ENCODE measurements around the gene BABAM2.
"Not testable (repeated sequence)": the region's sequence is repeated elsewhere in the genome, so short reads cannot be mapped to it uniquely, and the experiment has no call there.

BABAM2 gene

GRCh38 chr2:27881815-27882583, 8.5 kb upstream of the BABAM2 start:
- not testable (repeated sequence) for H3K4me3 ChIP-seq (ENCODE audit: low read length)

GRCh38 chr2:27882584-27882922, 8.0 kb upstream of the BABAM2 start:
- H3K36me3 ChIP-seq (ENCODE audit: insufficient read depth, low read length); H3K27me3 ChIP-seq (ENCODE audit: control insufficient read depth, insufficient read depth, low read length); H3K4me2 ChIP-seq (ENCODE audit: low read length); H3K9me3 ChIP-seq (replicated peaks; ENCODE audit: low read length); H3K9ac ChIP-seq (ENCODE audit: low read depth, low read length); H3K4me3 ChIP-seq (ENCODE audit: low read length): not testable (repeated sequence)
- H3K4me1 ChIP-seq (ENCODE audit: control insufficient read depth, insufficient read depth, low read length) = peaks cover 17% of the 10 kb centered on the region

More at GRCh38 chr2:27881815-27882583, 8.5 kb upstream of the BABAM2 start:
- H3K4me1 ChIP-seq (ENCODE audit: control insufficient read depth, insufficient read depth, low read length) = peaks cover 17% of the 10 kb centered on the region
- H3K9me3 ChIP-seq (replicated peaks; ENCODE audit: low read length); H3K9ac ChIP-seq (ENCODE audit: low read depth, low read length); H3K36me3 ChIP-seq (ENCODE audit: insufficient read depth, low read length); H3K27me3 ChIP-seq (ENCODE audit: control insufficient read depth, insufficient read depth, low read length); H3K4me2 ChIP-seq (ENCODE audit: low read length): not testable (repeated sequence)

- H3K9ac ChIP-seq (ENCODE audit: low read depth, low read length) = no peak overlapping the region
- no peaks in the 10 kb centered on the region for H3K36me3 ChIP-seq (ENCODE audit: insufficient read depth, low read length)
- no peaks in the 10 kb centered on the region for H3K27me3 ChIP-seq (ENCODE audit: control insufficient read depth, insufficient read depth, low read length)
- no peak overlapping the region for H3K4me2 ChIP-seq (ENCODE audit: low read length)
- no peak overlapping the region for H3K4me3 ChIP-seq (ENCODE audit: low read length)
- no peaks in the 10 kb centered on the region for H3K9me3 ChIP-seq (replicated peaks; ENCODE audit: low read length)
- peaks cover 36% of the 10 kb centered on the region for H3K4me1 ChIP-seq (ENCODE audit: control insufficient read depth, insufficient read depth, low read length)
Measured at GRCh38 chr2:27884601-27885000, 5.9 kb upstream of the BABAM2 start.

GRCh38 chr2:27885234-27885633, 5.3 kb upstream of the BABAM2 start:
- H3K27me3 ChIP-seq (ENCODE audit: control insufficient read depth, insufficient read depth, low read length) = no peaks in the 10 kb centered on the region
- peaks cover 38% of the 10 kb centered on the region for H3K4me1 ChIP-seq (ENCODE audit: control insufficient read depth, insufficient read depth, low read length)
- peak overlapping the region; percentile 20 for H3K9ac ChIP-seq (ENCODE audit: low read depth, low read length)
- H3K36me3 ChIP-seq (ENCODE audit: insufficient read depth, low read length) = no peaks in the 10 kb centered on the region
- H3K4me2 ChIP-seq (ENCODE audit: low read length) = peak overlapping the region; percentile 19
- H3K9me3 ChIP-seq (replicated peaks; ENCODE audit: low read length) = no peaks in the 10 kb centered on the region
- H3K4me3 ChIP-seq (ENCODE audit: low read length) = no peak overlapping the region

- H3K4me2 ChIP-seq (ENCODE audit: low read length) = peak overlapping the region; percentile 19
- no peaks in the 10 kb centered on the region for H3K27me3 ChIP-seq (ENCODE audit: control insufficient read depth, insufficient read depth, low read length)
- H3K9ac ChIP-seq (ENCODE audit: low read depth, low read length) = peak overlapping the region; percentile 20
- H3K4me1 ChIP-seq (ENCODE audit: control insufficient read depth, insufficient read depth, low read length) = peaks cover 38% of the 10 kb centered on the region
- no peaks in the 10 kb centered on the region for H3K9me3 ChIP-seq (replicated peaks; ENCODE audit: low read length)
- H3K36me3 ChIP-seq (ENCODE audit: insufficient read depth, low read length) = no peaks in the 10 kb centered on the region
- no peak overlapping the region for H3K4me3 ChIP-seq (ENCODE audit: low read length)
Measured at GRCh38 chr2:27885661-27886060, 4.9 kb upstream of the BABAM2 start.

- Histone ChIP-seq H3K4me3 (ENCODE audit: low read length) (no peak overlapping the region), H3K4me1 (ENCODE audit: control insufficient read depth, insufficient read depth, low read length) (peaks cover 40% of the 10 kb centered on the region), H3K36me3 (ENCODE audit: insufficient read depth, low read length) (no peaks in the 10 kb centered on the region), H3K27me3 (ENCODE audit: control insufficient read depth, insufficient read depth, low read length) (no peaks in the 10 kb centered on the region), H3K9ac (ENCODE audit: low read depth, low read length) (peak overlapping the region; percentile 20), H3K9me3 (replicated peaks; ENCODE audit: low read length) (no peaks in the 10 kb centered on the region), H3K4me2 (ENCODE audit: low read length) (no peak overlapping the region)
Measured at GRCh38 chr2:27886322-27886721, 4.2 kb upstream of the BABAM2 start.

GRCh38 chr2:27887111-27887510, 3.4 kb upstream of the BABAM2 start:
- Histone ChIP-seq H3K36me3 (ENCODE audit: insufficient read depth, low read length) (no peaks in the 10 kb centered on the region), H3K4me1 (ENCODE audit: control insufficient read depth, insufficient read depth, low read length) (peaks cover 47% of the 10 kb centered on the region), H3K27me3 (ENCODE audit: control insufficient read depth, insufficient read depth, low read length) (no peaks in the 10 kb centered on the region), H3K4me3 (ENCODE audit: low read length) (no peak overlapping the region), H3K9ac (ENCODE audit: low read depth, low read length) (no peak overlapping the region), H3K4me2 (ENCODE audit: low read length) (no peak overlapping the region), H3K9me3 (replicated peaks; ENCODE audit: low read length) (no peaks in the 10 kb centered on the region)

GRCh38 chr2:27887830-27888229, 2.7 kb upstream of the BABAM2 start:
- H3K36me3 ChIP-seq (ENCODE audit: insufficient read depth, low read length) = no peaks in the 10 kb centered on the region
- no peak overlapping the region for H3K9ac ChIP-seq (ENCODE audit: low read depth, low read length)
- no peaks in the 10 kb centered on the region for H3K27me3 ChIP-seq (ENCODE audit: control insufficient read depth, insufficient read depth, low read length)
- H3K4me2 ChIP-seq (ENCODE audit: low read length) = no peak overlapping the region
- no peak overlapping the region for H3K4me3 ChIP-seq (ENCODE audit: low read length)
- H3K4me1 ChIP-seq (ENCODE audit: control insufficient read depth, insufficient read depth, low read length) = peaks cover 47% of the 10 kb centered on the region
- no peaks in the 10 kb centered on the region for H3K9me3 ChIP-seq (replicated peaks; ENCODE audit: low read length)

- peak overlapping the region; percentile 97 for H3K9ac ChIP-seq (ENCODE audit: low read depth, low read length)
- H3K4me2 ChIP-seq (ENCODE audit: low read length) = peak overlapping the region; percentile 83
- no peaks in the 10 kb centered on the region for H3K27me3 ChIP-seq (ENCODE audit: control insufficient read depth, insufficient read depth, low read length)
- H3K4me3 ChIP-seq (ENCODE audit: low read length) = peak overlapping the region; percentile 99
- no peaks in the 10 kb centered on the region for H3K36me3 ChIP-seq (ENCODE audit: insufficient read depth, low read length)
- peaks cover 47% of the 10 kb centered on the region for H3K4me1 ChIP-seq (ENCODE audit: control insufficient read depth, insufficient read depth, low read length)
- H3K9me3 ChIP-seq (replicated peaks; ENCODE audit: low read length) = no peaks in the 10 kb centered on the region
Measured at GRCh38 chr2:27888790-27889189, 1.7 kb upstream of the BABAM2 start.

- H3K4me1 ChIP-seq (ENCODE audit: control insufficient read depth, insufficient read depth, low read length) = peaks cover 46% of the 10 kb centered on the region
- H3K4me3 ChIP-seq (ENCODE audit: low read length) = peak overlapping the region; percentile 99
- no peaks in the 10 kb centered on the region for H3K36me3 ChIP-seq (ENCODE audit: insufficient read depth, low read length)
- peak overlapping the region; percentile 83 for H3K4me2 ChIP-seq (ENCODE audit: low read length)
- H3K9ac ChIP-seq (ENCODE audit: low read depth, low read length) = peak overlapping the region; percentile 97
- H3K9me3 ChIP-seq (replicated peaks; ENCODE audit: low read length) = no peaks in the 10 kb centered on the region
- no peaks in the 10 kb centered on the region for H3K27me3 ChIP-seq (ENCODE audit: control insufficient read depth, insufficient read depth, low read length)
Measured at GRCh38 chr2:27889774-27890145, 769 bp upstream of the BABAM2 start.

GRCh38 chr2:27890924-27891672, 569 bp downstream of the BABAM2 start:
- peak overlapping the region; percentile 99 for H3K4me3 ChIP-seq (ENCODE audit: low read length)
- H3K4me2 ChIP-seq (ENCODE audit: low read length) = peak overlapping the region; percentile 83
- H3K9me3 ChIP-seq (replicated peaks; ENCODE audit: low read length) = no peaks in the 10 kb centered on the region
- peak overlapping the region; percentile 97 for H3K9ac ChIP-seq (ENCODE audit: low read depth, low read length)
- peaks cover 1% of the 10 kb centered on the region for H3K36me3 ChIP-seq (ENCODE audit: insufficient read depth, low read length)
- no peaks in the 10 kb centered on the region for H3K27me3 ChIP-seq (ENCODE audit: control insufficient read depth, insufficient read depth, low read length)
- H3K4me1 ChIP-seq (ENCODE audit: control insufficient read depth, insufficient read depth, low read length) = peaks cover 33% of the 10 kb centered on the region
